Astrocyte (in vitro differentiated cells and primary cell): Measurements from ENCODE around the gene ELANE.

Experiments used
- EZH2 ChIP-seq: IDR thresholded peaks from 2 replicates; pipeline ENCODE4 v1.6.1; 2012; ENCODE audit warnings: mild to moderate bottlenecking, low read length, inconsistent platforms; ENCODE audit not compliant: insufficient read depth
- TF ChIP-seq, protein P1 (sequence below): IDR thresholded peaks from 2 replicates; pipeline ENCODE4 v1.5.1; 2011; ENCODE audit warnings: low read depth, mild to moderate bottlenecking, inconsistent platforms, low read length, moderate library complexity; ENCODE audit not compliant: insufficient read depth

DNA sequence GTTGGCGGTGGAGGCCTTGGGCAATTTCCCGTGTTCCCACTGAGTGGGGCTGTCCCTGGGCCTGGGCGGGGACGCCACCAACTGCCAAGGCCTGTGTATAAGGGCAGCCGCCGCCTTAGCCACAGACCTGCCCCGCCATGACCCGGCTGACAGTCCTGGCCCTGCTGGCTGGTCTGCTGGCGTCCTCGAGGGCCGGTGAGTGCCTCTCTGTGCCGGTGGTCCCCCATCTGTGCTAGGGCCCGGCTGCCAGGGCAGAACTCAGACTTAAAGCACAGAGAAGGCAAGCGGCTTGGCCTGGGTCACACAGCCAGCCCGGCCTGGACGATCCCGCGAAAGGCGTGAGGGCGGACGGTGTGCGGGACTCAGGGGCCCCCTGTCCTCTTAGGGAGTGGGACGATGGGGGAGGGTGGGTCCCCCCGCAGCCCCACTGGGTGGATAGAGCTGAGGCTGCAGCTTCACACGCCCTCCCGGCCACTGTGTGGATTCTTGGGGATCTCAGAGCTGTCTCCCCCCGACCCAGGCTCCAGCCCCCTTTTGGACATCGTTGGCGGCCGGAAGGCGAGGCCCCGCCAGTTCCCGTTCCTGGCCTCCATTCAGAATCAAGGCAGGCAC is 24.3 kb upstream of the ELANE start, which contains the start of gene AZU1:
- TF ChIP-seq, protein P1, sequence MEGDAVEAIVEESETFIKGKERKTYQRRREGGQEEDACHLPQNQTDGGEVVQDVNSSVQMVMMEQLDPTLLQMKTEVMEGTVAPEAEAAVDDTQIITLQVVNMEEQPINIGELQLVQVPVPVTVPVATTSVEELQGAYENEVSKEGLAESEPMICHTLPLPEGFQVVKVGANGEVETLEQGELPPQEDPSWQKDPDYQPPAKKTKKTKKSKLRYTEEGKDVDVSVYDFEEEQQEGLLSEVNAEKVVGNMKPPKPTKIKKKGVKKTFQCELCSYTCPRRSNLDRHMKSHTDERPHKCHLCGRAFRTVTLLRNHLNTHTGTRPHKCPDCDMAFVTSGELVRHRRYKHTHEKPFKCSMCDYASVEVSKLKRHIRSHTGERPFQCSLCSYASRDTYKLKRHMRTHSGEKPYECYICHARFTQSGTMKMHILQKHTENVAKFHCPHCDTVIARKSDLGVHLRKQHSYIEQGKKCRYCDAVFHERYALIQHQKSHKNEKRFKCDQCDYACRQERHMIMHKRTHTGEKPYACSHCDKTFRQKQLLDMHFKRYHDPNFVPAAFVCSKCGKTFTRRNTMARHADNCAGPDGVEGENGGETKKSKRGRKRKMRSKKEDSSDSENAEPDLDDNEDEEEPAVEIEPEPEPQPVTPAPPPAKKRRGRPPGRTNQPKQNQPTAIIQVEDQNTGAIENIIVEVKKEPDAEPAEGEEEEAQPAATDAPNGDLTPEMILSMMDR: no peak
- TF ChIP-seq EZH2: no peak
